Measurements from ENCODE around the gene TEX261. TPM values are rescaled to one million over a fixed set of nuclear protein-coding genes. Genes with fewer than 3 reads are reported as not detected.

The TEX261 gene
- total RNA-seq, 1 donor from 2014 or later, result 44.7 TPM

DNA sequence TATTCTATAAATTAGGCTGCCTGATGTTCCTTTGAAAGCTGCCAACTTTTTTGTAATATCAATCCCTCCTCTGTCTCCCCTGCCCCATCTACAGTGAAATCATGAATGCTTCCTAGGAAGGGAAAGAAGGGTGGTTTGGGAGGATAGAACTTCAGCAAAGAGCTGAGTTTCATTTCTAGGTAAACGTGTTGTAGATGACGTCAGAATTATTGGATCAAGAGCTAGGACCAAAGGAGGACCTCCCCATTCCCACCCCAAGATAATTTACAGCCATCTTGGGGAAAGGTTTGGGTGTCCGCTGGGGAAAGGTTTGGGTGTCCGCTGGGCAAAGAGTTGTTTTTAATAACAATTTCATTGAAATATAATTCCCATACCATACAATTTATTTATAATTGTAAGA, 27.5 kb downstream of the TEX261 start:
- no peak overlapping the region for H3K4me2 ChIP-seq (ENCODE audit: low read length)
- H3K27me3 ChIP-seq (ENCODE audit: insufficient read depth, low read length), result peaks cover 31% of the 10 kb centered on the region
- H3K9me3 ChIP-seq (ENCODE audit: insufficient read depth, low read depth, low read length), result no peaks in the 10 kb centered on the region
- no peaks in the 10 kb centered on the region for H4K20me1 ChIP-seq (ENCODE audit: insufficient read depth, low read length)
- Mint-ChIP-seq H3K36me3 (ENCODE audit: low read depth, unreplicated experiment) (no peaks in the 10 kb centered on the region), H3K27me3 (ENCODE audit: low read depth, unreplicated experiment) (peaks cover 77% of the 10 kb centered on the region), H3K27ac (ENCODE audit: unreplicated experiment) (no peak overlapping the region), H3K4me1 (ENCODE audit: low read depth, unreplicated experiment) (peaks cover 2% of the 10 kb centered on the region), H3K9me3 (ENCODE audit: unreplicated experiment) (no peaks in the 10 kb centered on the region), H3K4me3 (ENCODE audit: unreplicated experiment) (no peak overlapping the region)
- H3K4me3 ChIP-seq (ENCODE audit: insufficient read depth, low read depth, low read length), result no peak overlapping the region
- H3K4me1 ChIP-seq (ENCODE audit: insufficient read depth, low read length), result peaks cover 5% of the 10 kb centered on the region
- no peak overlapping the region for H3K9ac ChIP-seq (ENCODE audit: low read length)
- H3K36me3 ChIP-seq (ENCODE audit: insufficient read depth, low read length), result no peaks in the 10 kb centered on the region
- DNase-seq (ENCODE audit: low read depth) (no peak), FAIRE-seq (no peak)
- H2AFZ ChIP-seq (ENCODE audit: low read depth, low read length), result no peak overlapping the region
- no peaks in the 10 kb centered on the region for H3K79me2 ChIP-seq (ENCODE audit: insufficient read depth, low read length)
- TF ChIP-seq, protein P1, sequence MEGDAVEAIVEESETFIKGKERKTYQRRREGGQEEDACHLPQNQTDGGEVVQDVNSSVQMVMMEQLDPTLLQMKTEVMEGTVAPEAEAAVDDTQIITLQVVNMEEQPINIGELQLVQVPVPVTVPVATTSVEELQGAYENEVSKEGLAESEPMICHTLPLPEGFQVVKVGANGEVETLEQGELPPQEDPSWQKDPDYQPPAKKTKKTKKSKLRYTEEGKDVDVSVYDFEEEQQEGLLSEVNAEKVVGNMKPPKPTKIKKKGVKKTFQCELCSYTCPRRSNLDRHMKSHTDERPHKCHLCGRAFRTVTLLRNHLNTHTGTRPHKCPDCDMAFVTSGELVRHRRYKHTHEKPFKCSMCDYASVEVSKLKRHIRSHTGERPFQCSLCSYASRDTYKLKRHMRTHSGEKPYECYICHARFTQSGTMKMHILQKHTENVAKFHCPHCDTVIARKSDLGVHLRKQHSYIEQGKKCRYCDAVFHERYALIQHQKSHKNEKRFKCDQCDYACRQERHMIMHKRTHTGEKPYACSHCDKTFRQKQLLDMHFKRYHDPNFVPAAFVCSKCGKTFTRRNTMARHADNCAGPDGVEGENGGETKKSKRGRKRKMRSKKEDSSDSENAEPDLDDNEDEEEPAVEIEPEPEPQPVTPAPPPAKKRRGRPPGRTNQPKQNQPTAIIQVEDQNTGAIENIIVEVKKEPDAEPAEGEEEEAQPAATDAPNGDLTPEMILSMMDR (IDR thresholded peaks at IDR 0.05; ENCODE audit: insufficient read depth, low read depth, low read length), result no peak
- no peak for TF ChIP-seq EZH2 (IDR thresholded peaks at IDR 0.05; ENCODE audit: insufficient read depth, low read length)
- H3K27ac ChIP-seq (ENCODE audit: low read depth, low read length), result no peak overlapping the region

- Mint-ChIP-seq H3K9me3 (ENCODE audit: unreplicated experiment) (peaks cover 2% of the 10 kb centered on the region), H3K27ac (ENCODE audit: unreplicated experiment) (no peak overlapping the region), H3K36me3 (ENCODE audit: low read depth, unreplicated experiment) (no peaks in the 10 kb centered on the region), H3K4me1 (ENCODE audit: low read depth, unreplicated experiment) (peaks cover 2% of the 10 kb centered on the region), H3K4me3 (ENCODE audit: unreplicated experiment) (no peak overlapping the region), H3K27me3 (ENCODE audit: low read depth, unreplicated experiment) (peaks cover 81% of the 10 kb centered on the region)
- DNase-seq (ENCODE audit: low read depth), result no peak
- no peak overlapping the region for H3K4me3 ChIP-seq (ENCODE audit: insufficient read depth, low read depth, low read length)
- no peak overlapping the region for H3K27ac ChIP-seq (ENCODE audit: low read depth, low read length)
- peaks cover 5% of the 10 kb centered on the region for H3K4me1 ChIP-seq (ENCODE audit: insufficient read depth, low read length)
- no peaks in the 10 kb centered on the region for H4K20me1 ChIP-seq (ENCODE audit: insufficient read depth, low read length)
- H3K9me3 ChIP-seq (ENCODE audit: insufficient read depth, low read depth, low read length), result no peaks in the 10 kb centered on the region
- H3K4me2 ChIP-seq (ENCODE audit: low read length), result no peak overlapping the region
- H2AFZ ChIP-seq (ENCODE audit: low read depth, low read length), result no peak overlapping the region
- no peak for FAIRE-seq
- peaks cover 31% of the 10 kb centered on the region for H3K27me3 ChIP-seq (ENCODE audit: insufficient read depth, low read length)
- no peak overlapping the region for H3K9ac ChIP-seq (ENCODE audit: low read length)
- H3K79me2 ChIP-seq (ENCODE audit: insufficient read depth, low read length), result no peaks in the 10 kb centered on the region
- no peaks in the 10 kb centered on the region for H3K36me3 ChIP-seq (ENCODE audit: insufficient read depth, low read length)
- TF ChIP-seq, protein P1 (IDR thresholded peaks at IDR 0.05; ENCODE audit: insufficient read depth, low read depth, low read length), result no peak
- no peak for TF ChIP-seq EZH2 (IDR thresholded peaks at IDR 0.05; ENCODE audit: insufficient read depth, low read length)
These were observed 28.0 kb downstream of the TEX261 start for GRCh38 chr2:70966681-70967080.

GRCh38 chr2:70965506-70965905, 29.2 kb downstream of the TEX261 start:
- Mint-ChIP-seq H3K9me3 (ENCODE audit: unreplicated experiment) (peaks cover 2% of the 10 kb centered on the region), H3K4me3 (ENCODE audit: unreplicated experiment) (no peak overlapping the region), H3K27me3 (ENCODE audit: low read depth, unreplicated experiment) (peaks cover 85% of the 10 kb centered on the region), H3K36me3 (ENCODE audit: low read depth, unreplicated experiment) (no peaks in the 10 kb centered on the region), H3K4me1 (ENCODE audit: low read depth, unreplicated experiment) (peaks cover 2% of the 10 kb centered on the region), H3K27ac (ENCODE audit: unreplicated experiment) (no peak overlapping the region)
- H3K9ac ChIP-seq (ENCODE audit: low read length), result no peak overlapping the region
- DNase-seq (ENCODE audit: low read depth) (no peak), FAIRE-seq (no peak)
- no peaks in the 10 kb centered on the region for H3K9me3 ChIP-seq (ENCODE audit: insufficient read depth, low read depth, low read length)
- no peak for TF ChIP-seq EZH2 (IDR thresholded peaks at IDR 0.05; ENCODE audit: insufficient read depth, low read length)
- TF ChIP-seq, protein P1 (IDR thresholded peaks at IDR 0.05; ENCODE audit: insufficient read depth, low read depth, low read length), result no peak
- H3K27ac ChIP-seq (ENCODE audit: low read depth, low read length), result no peak overlapping the region
- peak overlapping the region; percentile 83 for H3K4me2 ChIP-seq (ENCODE audit: low read length)
- H3K36me3 ChIP-seq (ENCODE audit: insufficient read depth, low read length), result no peaks in the 10 kb centered on the region
- H3K4me3 ChIP-seq (ENCODE audit: insufficient read depth, low read depth, low read length), result no peak overlapping the region
- peaks cover 5% of the 10 kb centered on the region for H3K4me1 ChIP-seq (ENCODE audit: insufficient read depth, low read length)
- H4K20me1 ChIP-seq (ENCODE audit: insufficient read depth, low read length), result no peaks in the 10 kb centered on the region
- H2AFZ ChIP-seq (ENCODE audit: low read depth, low read length), result no peak overlapping the region
- no peaks in the 10 kb centered on the region for H3K79me2 ChIP-seq (ENCODE audit: insufficient read depth, low read length)
- H3K27me3 ChIP-seq (ENCODE audit: insufficient read depth, low read length), result peaks cover 31% of the 10 kb centered on the region
